GM21825 (cell line): ENCODE results near the gene KLK8.

Experiments used
- ATAC-seq: cut with Tn5 transposase; IDR thresholded peaks from one replicate; pipeline ENCODE4 v1.9.1; 2021; ENCODE audit warnings: mild to moderate bottlenecking, moderate library complexity; ENCODE audit not compliant: unreplicated experiment

Gene KLK8

GRCh38 chr19:50957587-50957986, 43.8 kb downstream of the KLK8 start:
- no peak for ATAC-seq

DNA sequence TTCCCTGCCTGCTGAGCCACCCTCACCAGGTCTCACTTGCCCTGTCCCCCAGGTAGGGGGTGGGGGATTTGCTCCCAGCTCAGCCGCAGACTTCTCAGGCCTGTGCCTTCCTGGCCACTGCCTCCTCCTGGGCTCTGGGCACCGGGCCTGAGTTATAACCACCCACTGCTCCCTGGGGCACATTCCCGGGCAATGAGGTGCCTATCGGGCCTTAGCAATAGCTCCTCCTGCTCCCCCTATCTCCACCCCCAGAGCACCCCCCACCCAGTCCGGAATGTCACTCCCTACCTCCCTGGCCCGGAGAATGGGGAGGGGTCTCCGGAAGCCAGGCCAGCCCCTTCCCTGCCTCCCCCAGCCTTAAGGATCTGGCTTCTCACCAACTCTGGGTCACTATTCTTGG, 48.5 kb downstream of the KLK8 start, which contains the start of gene KLK5:
Gene KLK5, minus strand, starts transcription at position 129 of the 400 bp plus-strand sequence. CDS start 381 bp downstream, outside the sequence.
- no peak for ATAC-seq

- no peak for ATAC-seq
Measured at GRCh38 chr19:50949861-50950260, 51.5 kb downstream of the KLK8 start.

GRCh38 chr19:50947123-50947522, 54.3 kb downstream of the KLK8 start:
- no peak for ATAC-seq
